Naive B cell (primary cell): Measurements from ENCODE around the gene TMPRSS5. TPM values are rescaled to one million over a fixed set of nuclear protein-coding genes. Genes with fewer than 3 reads are reported as not detected.
A peak's percentile ranks its signal among the peaks of the same experiment; 100 is the strongest.

Source experiments
- ATAC-seq, 2 donors: fragments of 150-1000 bp; cut with Tn5 transposase; 2 replicates each; pipeline ENCODE4 v1.10.0; 2021; ENCODE audit warnings: low read depth in 2 of 2, mild to moderate bottlenecking in 2 of 2, moderate library complexity in 2 of 2
- DNase-seq: peaks from one replicate; pipeline ENCODE4 v3.0.0; 2022
- H3K27ac Mint-ChIP-seq, 6 donors: one replicate each; pipeline ENCODE4 v1.8.0; 2020 to 2022; ENCODE audit warnings: mild to moderate bottlenecking in 6 of 6, mixed read lengths in 6 of 6, moderate library complexity in 5 of 6, inconsistent platforms in 2 of 6
- H3K27me3 Mint-ChIP-seq, 3 donors: one replicate each; pipeline ENCODE4 v1.8.0; 2021 to 2022; ENCODE audit warnings: mixed read lengths in 3 of 3, mild to moderate bottlenecking in 1 of 3
- H3K36me3 Mint-ChIP-seq, 2 donors: one replicate each; pipeline ENCODE4 v1.8.0; 2020 to 2022; ENCODE audit warnings: mixed read lengths in 2 of 2, inconsistent platforms in 1 of 2, mild to moderate bottlenecking in 1 of 2
- H3K4me1 Mint-ChIP-seq, 3 donors: one replicate each; pipeline ENCODE4 v1.8.0; 2020 to 2022; ENCODE audit warnings: mixed read lengths in 3 of 3, inconsistent platforms in 1 of 3, mild to moderate bottlenecking in 1 of 3, moderate library complexity in 1 of 3
- H3K4me3 Mint-ChIP-seq, 8 donors: one replicate each; pipeline ENCODE4 v1.8.0; 2020 to 2022; ENCODE audit warnings: mild to moderate bottlenecking in 8 of 8, mixed read lengths in 8 of 8, moderate library complexity in 8 of 8, inconsistent platforms in 2 of 8
- H3K9me3 Mint-ChIP-seq, 7 donors: one replicate each; pipeline ENCODE4 v1.8.0; 2020 to 2022; ENCODE audit warnings: mixed read lengths in 7 of 7, mild to moderate bottlenecking in 5 of 7, inconsistent platforms in 2 of 7, moderate library complexity in 1 of 7
- polyA plus RNA-seq, 6 donors: library from polyadenylated mRNA; unstranded; fragments of 300-500 nt; fragmentation: Illumina TruSeq; gene quantifications; one replicate each; pipeline ENCODE4 v1.2.3, GENCODE V29; 2021; ENCODE audit warnings: low read depth in 6 of 6

The TMPRSS5 gene
- not detected for polyA plus RNA-seq

GRCh38 chr11:113705871-113706655, at the start of gene TMPRSS5:
TSS of gene TMPRSS5 (minus strand) at chr11:113706308. CDS start at chr11:113706224, 84 bp downstream.
- Mint-ChIP-seq H3K9me3 (peaks cover 30 to 55% (median 40%) of the 10 kb centered on the region in 7 donors), H3K4me3 (no peak within 1 kb of the TSS), H3K36me3 (peaks cover 24 to 46% of the 10 kb centered on the region in 2 donors), H3K27ac (no peak within 1 kb of the TSS), H3K27me3 (no peaks in the 10 kb centered on the region), H3K4me1 (peaks cover 0 to 9% (median 3%) of the 10 kb centered on the region in 3 donors)
- ATAC-seq (no peak), DNase-seq (no peak)

- H3K4me1 Mint-ChIP-seq, result no peaks in the 10 kb centered on the region
- no peak overlapping the region for H3K27ac Mint-ChIP-seq
- no peak for ATAC-seq
- no peak overlapping the region for H3K4me3 Mint-ChIP-seq
- no peaks in the 10 kb centered on the region for H3K27me3 Mint-ChIP-seq
- peaks cover 16 to 17% of the 10 kb centered on the region in 2 donors for H3K36me3 Mint-ChIP-seq
- no peak for DNase-seq
- no peaks in the 10 kb centered on the region for H3K9me3 Mint-ChIP-seq
Measured at GRCh38 chr11:113752932-113753331, 46.8 kb upstream of the TMPRSS5 start.

DNA sequence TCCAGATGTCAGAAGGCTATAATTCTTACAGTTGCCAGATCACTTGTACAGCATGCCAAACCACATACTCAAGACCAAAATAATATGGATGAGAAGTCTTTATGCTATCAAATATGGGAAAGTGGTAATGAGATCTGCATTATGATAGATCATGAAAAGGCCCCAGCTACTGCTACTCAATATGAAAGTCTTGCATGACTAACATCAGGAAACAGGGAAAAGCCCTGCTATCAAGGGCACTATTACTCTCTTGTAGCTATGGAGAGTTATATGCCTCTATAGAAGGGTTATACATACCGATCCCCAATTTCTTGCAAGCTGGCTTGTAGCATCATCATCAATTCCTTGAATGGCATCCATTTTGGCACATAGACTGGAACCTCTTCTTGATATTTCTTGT, 30.2 kb upstream of the TMPRSS5 start:
- Mint-ChIP-seq H3K4me3 (no peak overlapping the region), H3K27me3 (no peaks in the 10 kb centered on the region), H3K4me1 (no peaks in the 10 kb centered on the region), H3K27ac (peak overlapping the region in 1 of 6 donors; percentile 78), H3K9me3 (no peaks in the 10 kb centered on the region), H3K36me3 (peaks cover 0 to 41% of the 10 kb centered on the region in 2 donors)
- DNase-seq, result no peak
- ATAC-seq, result no peak

DNA sequence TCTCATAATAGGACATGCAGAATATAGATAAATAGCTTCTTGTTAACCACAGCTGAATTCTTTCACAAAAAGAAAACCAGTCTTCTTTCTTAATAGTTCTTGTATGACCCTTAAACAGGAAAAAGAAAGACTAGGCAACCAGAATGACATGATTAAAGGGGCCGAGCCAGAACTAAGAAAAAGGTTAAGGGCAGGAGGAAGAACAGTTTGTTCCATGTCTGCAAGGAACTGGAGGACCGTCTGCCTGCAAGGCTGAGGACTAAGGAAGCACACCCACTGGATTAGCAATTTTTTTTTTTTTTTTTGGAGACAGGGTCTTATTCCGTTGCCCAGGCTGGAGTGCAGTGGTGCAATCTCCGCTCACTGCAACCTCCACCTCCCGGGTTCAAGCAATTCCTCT, 26.0 kb upstream of the TMPRSS5 start:
- Mint-ChIP-seq H3K4me3 (no peak overlapping the region), H3K27me3 (no peaks in the 10 kb centered on the region), H3K4me1 (no peaks in the 10 kb centered on the region), H3K9me3 (no peaks in the 10 kb centered on the region), H3K36me3 (peaks cover 0 to 19% of the 10 kb centered on the region in 2 donors), H3K27ac (no peak overlapping the region)
- DNase-seq (no peak), ATAC-seq (no peak)

- Mint-ChIP-seq H3K4me1 (no peaks in the 10 kb centered on the region), H3K4me3 (no peak overlapping the region), H3K27me3 (no peaks in the 10 kb centered on the region), H3K27ac (peak overlapping the region in 2 of 6 donors; percentile 19 to 77), H3K9me3 (no peaks in the 10 kb centered on the region), H3K36me3 (peaks cover 0 to 19% of the 10 kb centered on the region in 2 donors)
- DNase-seq (no peak), ATAC-seq (no peak)
Measured at GRCh38 chr11:113730887-113731726, 25.0 kb upstream of the TMPRSS5 start.

- Mint-ChIP-seq H3K36me3 (peaks cover 6 to 19% of the 10 kb centered on the region in 2 donors), H3K4me1 (no peaks in the 10 kb centered on the region), H3K27ac (no peak overlapping the region), H3K4me3 (no peak overlapping the region), H3K9me3 (no peaks in the 10 kb centered on the region), H3K27me3 (no peaks in the 10 kb centered on the region)
- DNase-seq, result no peak
- no peak for ATAC-seq
Measured at GRCh38 chr11:113729456-113729855, 23.3 kb upstream of the TMPRSS5 start.

GRCh38 chr11:113728814-113729213, 22.7 kb upstream of the TMPRSS5 start:
- ATAC-seq (no peak), DNase-seq (no peak)
- H3K4me3 Mint-ChIP-seq, result no peak overlapping the region
- H3K4me1 Mint-ChIP-seq, result no peaks in the 10 kb centered on the region
- H3K27me3 Mint-ChIP-seq, result no peaks in the 10 kb centered on the region
- no peaks in the 10 kb centered on the region for H3K9me3 Mint-ChIP-seq
- peaks cover 6 to 13% of the 10 kb centered on the region in 2 donors for H3K36me3 Mint-ChIP-seq
- H3K27ac Mint-ChIP-seq, result peak overlapping the region in 1 of 6 donors; percentile 47

DNA sequence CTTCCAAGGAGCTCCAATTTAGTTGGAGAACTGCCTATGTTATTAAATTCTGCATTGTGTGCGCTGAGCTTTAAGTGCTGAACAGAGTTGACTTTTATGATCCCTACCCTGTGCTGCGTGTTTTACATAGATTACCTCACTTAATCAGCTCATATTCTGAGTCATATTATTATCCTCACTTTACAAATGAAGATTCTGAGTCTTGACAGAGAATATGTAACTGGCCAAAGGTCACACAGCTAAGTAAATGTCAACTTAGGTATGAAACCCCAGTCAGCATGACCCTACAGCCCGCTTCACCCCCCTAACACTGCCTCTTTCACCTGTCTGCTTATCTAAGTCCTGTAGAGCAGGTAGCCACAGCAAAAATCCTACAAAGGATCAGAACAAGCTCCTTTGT, 19.8 kb upstream of the TMPRSS5 start:
- no peak for DNase-seq
- Mint-ChIP-seq H3K4me1 (no peaks in the 10 kb centered on the region), H3K36me3 (peaks cover 6 to 14% of the 10 kb centered on the region in 2 donors), H3K27me3 (no peaks in the 10 kb centered on the region), H3K4me3 (no peak overlapping the region), H3K27ac (peak overlapping the region in 1 of 6 donors; percentile 57), H3K9me3 (peaks cover 0 to 2% (median 0%) of the 10 kb centered on the region in 7 donors)
- no peak for ATAC-seq

DNA sequence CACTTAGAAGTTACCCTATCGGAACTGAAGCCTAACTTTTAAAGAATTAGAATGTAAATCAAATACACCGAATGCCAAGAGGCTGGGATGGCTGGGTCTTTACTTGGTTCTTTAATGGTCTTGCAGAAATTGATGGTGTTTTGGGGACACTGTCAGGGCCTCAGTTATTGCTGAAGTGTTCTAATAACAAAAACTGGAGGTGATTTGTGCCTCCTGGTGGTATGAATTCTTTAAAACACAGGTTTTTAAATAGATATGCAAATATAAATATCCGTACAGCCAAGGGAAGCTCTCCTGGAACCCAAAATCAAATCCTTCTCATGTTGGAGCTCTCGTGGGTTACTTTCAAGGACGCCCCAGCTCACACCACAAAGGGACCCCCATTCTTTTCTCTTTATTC, 19.3 kb upstream of the TMPRSS5 start:
- Mint-ChIP-seq H3K4me1 (no peaks in the 10 kb centered on the region), H3K27ac (no peak overlapping the region), H3K36me3 (peaks cover 6 to 19% of the 10 kb centered on the region in 2 donors), H3K9me3 (peaks cover 0 to 2% (median 0%) of the 10 kb centered on the region in 7 donors), H3K27me3 (no peaks in the 10 kb centered on the region), H3K4me3 (no peak overlapping the region)
- DNase-seq (no peak), ATAC-seq (no peak)

- no peak overlapping the region for H3K4me3 Mint-ChIP-seq
- DNase-seq (no peak), ATAC-seq (no peak)
- peaks cover 0 to 4% (median 0%) of the 10 kb centered on the region in 7 donors for H3K9me3 Mint-ChIP-seq
- peaks cover 6 to 21% of the 10 kb centered on the region in 2 donors for H3K36me3 Mint-ChIP-seq
- H3K4me1 Mint-ChIP-seq, result no peaks in the 10 kb centered on the region
- no peak overlapping the region for H3K27ac Mint-ChIP-seq
- H3K27me3 Mint-ChIP-seq, result no peaks in the 10 kb centered on the region
Measured at GRCh38 chr11:113724778-113725177, 18.7 kb upstream of the TMPRSS5 start.

DNA sequence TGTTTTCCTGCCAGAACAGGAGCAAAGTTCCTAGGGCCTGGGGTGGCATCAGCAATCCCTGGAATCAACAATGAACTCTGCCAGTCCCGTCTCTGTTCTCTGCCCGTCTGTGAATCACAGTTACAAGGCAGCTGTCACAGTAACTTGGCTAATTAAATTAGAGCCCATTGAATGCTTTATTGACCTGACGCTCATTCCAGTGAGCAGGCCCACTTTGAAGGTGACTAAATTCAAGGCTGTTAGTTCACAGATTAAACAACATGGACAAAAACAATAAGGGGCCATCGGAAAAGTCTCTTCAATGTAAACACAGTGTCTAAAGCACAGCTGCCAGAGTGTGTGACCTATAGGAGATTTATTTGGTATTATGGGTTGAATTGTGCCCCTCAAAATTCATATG, 17.7 kb upstream of the TMPRSS5 start:
- no peak for ATAC-seq
- peaks cover 0 to 4% (median 0%) of the 10 kb centered on the region in 7 donors for H3K9me3 Mint-ChIP-seq
- peaks cover 6 to 31% of the 10 kb centered on the region in 2 donors for H3K36me3 Mint-ChIP-seq
- H3K27ac Mint-ChIP-seq, result no peak overlapping the region
- no peaks in the 10 kb centered on the region for H3K4me1 Mint-ChIP-seq
- no peaks in the 10 kb centered on the region for H3K27me3 Mint-ChIP-seq
- DNase-seq, result no peak
- H3K4me3 Mint-ChIP-seq, result no peak overlapping the region

DNA sequence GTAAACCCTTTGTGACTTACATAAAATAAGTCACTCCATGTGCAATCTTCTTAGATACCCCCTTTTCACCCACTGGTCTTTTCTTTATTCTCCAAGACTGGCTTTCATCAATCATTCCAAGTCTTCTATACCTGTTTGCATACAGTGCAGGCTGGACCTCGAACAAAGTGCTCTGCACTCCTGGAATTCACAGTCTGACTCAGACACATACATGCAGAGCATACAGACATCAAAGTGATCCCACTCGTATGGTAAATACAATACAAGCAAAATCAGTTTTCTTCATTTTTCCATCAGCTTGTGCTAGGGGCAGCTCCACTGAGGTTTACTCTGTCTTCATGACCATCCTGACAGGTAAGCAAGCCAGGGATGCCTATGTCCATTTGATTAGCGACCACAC, 16.8 kb upstream of the TMPRSS5 start:
- Mint-ChIP-seq H3K27ac (no peak overlapping the region), H3K36me3 (peaks cover 6 to 32% of the 10 kb centered on the region in 2 donors), H3K9me3 (peaks cover 0 to 4% (median 0%) of the 10 kb centered on the region in 7 donors), H3K4me3 (no peak overlapping the region), H3K4me1 (no peaks in the 10 kb centered on the region), H3K27me3 (no peaks in the 10 kb centered on the region)
- ATAC-seq (no peak), DNase-seq (no peak)

DNA sequence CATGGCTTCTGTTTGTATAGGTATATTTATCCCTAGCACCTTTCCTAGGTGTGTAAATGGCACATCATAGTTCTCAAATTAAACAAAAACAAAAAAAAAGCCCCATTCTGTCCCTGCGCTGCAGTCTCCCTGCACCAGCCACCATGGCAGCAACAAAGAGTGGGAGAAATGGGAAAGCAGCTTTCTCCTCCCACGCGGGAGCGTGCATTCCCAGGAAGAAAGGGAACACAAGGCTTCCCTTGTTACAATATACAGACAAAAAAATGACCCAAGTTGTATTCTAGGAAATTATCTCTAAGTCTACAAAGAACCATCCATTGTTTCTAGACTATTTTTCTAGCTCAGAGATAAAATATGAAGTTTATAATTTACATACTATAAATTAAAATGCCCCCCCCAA, 16.1 kb upstream of the TMPRSS5 start:
- DNase-seq (no peak), ATAC-seq (no peak)
- H3K4me1 Mint-ChIP-seq, result no peaks in the 10 kb centered on the region
- no peak overlapping the region for H3K27ac Mint-ChIP-seq
- peaks cover 6 to 32% of the 10 kb centered on the region in 2 donors for H3K36me3 Mint-ChIP-seq
- H3K27me3 Mint-ChIP-seq, result no peaks in the 10 kb centered on the region
- no peak overlapping the region for H3K4me3 Mint-ChIP-seq
- H3K9me3 Mint-ChIP-seq, result peaks cover 0 to 7% (median 0%) of the 10 kb centered on the region in 7 donors
